Thoracic aorta (tissue), 2 donors: Measurements from ENCODE around the gene TECRL. TPM values are rescaled to one million over a fixed set of nuclear protein-coding genes. Genes with fewer than 3 reads are reported as not detected.

Experiments used
- ATAC-seq: fragments of 150-250 bp; one replicate; pipeline ENCODE4 v1.8.0; 2017; ENCODE audit warnings: low read depth; ENCODE audit not compliant: insufficient number of reproducible peaks, low FRiP score
- DNase-seq: peaks from one replicate; pipeline ENCODE4 v3.0.0-alpha.2; 2020; ENCODE audit warnings: low spot score
- H3K27ac ChIP-seq, 2 donors: fragments of 200-600 bp; sonication (generic); 1 replicate in 1 of 2; 2 replicates in 1 of 2; pipeline ENCODE4 v1.5.1; 2016; ENCODE audit warnings: mild to moderate bottlenecking in 2 of 2, moderate library complexity in 2 of 2
- H3K27me3 ChIP-seq: fragments of 200-600 bp; sonication (generic); replicated peaks from 2 replicates; pipeline ENCODE4 v1.6.0; 2016; ENCODE audit warnings: mild to moderate bottlenecking; ENCODE audit not compliant: insufficient read depth
- H3K36me3 ChIP-seq: fragments of 200-600 bp; sonication (generic); one replicate; pipeline ENCODE4 v1.5.1; 2016
- H3K4me1 ChIP-seq, 2 donors: fragments of 200-600 bp; sonication (generic); 1 replicate in 1 of 2; 2 replicates in 1 of 2; pipeline versions ENCODE4 v1.5.1 to v1.6.0; 2016; ENCODE audit warnings: low read depth in 2 of 2, mild to moderate bottlenecking in 1 of 2; ENCODE audit not compliant: control insufficient read depth in 1 of 2
- H3K4me3 ChIP-seq: fragments of 200-600 bp; sonication (generic); 2 replicates; pipeline ENCODE4 v1.5.1; 2016; ENCODE audit warnings: mild to moderate bottlenecking
- H3K9me3 ChIP-seq: fragments of 200-600 bp; sonication (generic); 2 replicates; pipeline ENCODE4 v1.5.1; 2016
- CTCF ChIP-seq: fragments of 200-600 bp; sonication (generic); IDR thresholded peaks from one replicate; pipeline ENCODE4 v1.5.1; 2019; ENCODE audit warnings: antibody characterized with exemption
- total RNA-seq, 2 donors: library from RNA; depleted of rRNA; stranded (reverse); fragments of >200 nt; gene quantifications; one replicate each; pipeline versions ENCODE4 v1.1.0 to v1.2.3, GENCODE V29; 2016

TECRL gene
- total RNA-seq, 2 donors from 2014 or later = not detected

DNA sequence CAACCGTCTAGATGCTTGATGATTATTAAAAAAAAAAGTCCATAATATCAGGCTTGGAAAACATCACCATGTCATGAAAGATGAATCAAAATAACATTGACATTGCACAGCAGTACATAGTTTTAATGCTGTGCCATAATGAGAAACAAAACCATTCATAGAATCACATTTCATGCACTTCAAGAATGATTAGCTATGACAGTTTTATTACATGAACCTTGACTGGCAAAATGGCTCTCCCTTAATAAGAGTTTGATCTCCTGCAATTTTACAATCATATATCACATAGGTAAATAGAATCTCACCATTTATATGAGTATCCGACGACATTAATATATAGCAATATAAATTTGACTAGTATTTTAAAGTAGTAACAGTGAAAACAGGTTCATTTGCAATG is 49.8 kb downstream of the TECRL start:
- H3K27me3 ChIP-seq = no peaks in the 10 kb centered on the region
- H3K27ac ChIP-seq = no peak overlapping the region
- no peak for TF ChIP-seq CTCF
- H3K4me3 ChIP-seq = no peak overlapping the region
- no peaks in the 10 kb centered on the region for H3K9me3 ChIP-seq
- ATAC-seq = no peak
- DNase-seq = no peak
- no peaks in the 10 kb centered on the region for H3K36me3 ChIP-seq
- H3K4me1 ChIP-seq = no peaks in the 10 kb centered on the region

- no peaks in the 10 kb centered on the region for H3K27me3 ChIP-seq
- no peak for ATAC-seq
- H3K4me1 ChIP-seq = no peaks in the 10 kb centered on the region
- no peak for TF ChIP-seq CTCF
- H3K4me3 ChIP-seq = no peak overlapping the region
- no peaks in the 10 kb centered on the region for H3K9me3 ChIP-seq
- no peak overlapping the region for H3K27ac ChIP-seq
- no peaks in the 10 kb centered on the region for H3K36me3 ChIP-seq
- no peak for DNase-seq
These were observed 55.3 kb downstream of the TECRL start for GRCh38 chr4:64353904-64354303.

GRCh38 chr4:64341711-64342110 is 67.5 kb downstream of the TECRL start:
- Histone ChIP-seq H3K4me3 (no peak overlapping the region), H3K36me3 (no peaks in the 10 kb centered on the region), H3K4me1 (no peaks in the 10 kb centered on the region), H3K9me3 (no peaks in the 10 kb centered on the region), H3K27me3 (no peaks in the 10 kb centered on the region), H3K27ac (no peak overlapping the region)
- no peak for ATAC-seq
- no peak for TF ChIP-seq CTCF
- no peak for DNase-seq

- H3K9me3 ChIP-seq = no peaks in the 10 kb centered on the region
- ATAC-seq (no peak), DNase-seq (no peak)
- no peaks in the 10 kb centered on the region for H3K27me3 ChIP-seq
- H3K4me3 ChIP-seq = no peak overlapping the region
- no peaks in the 10 kb centered on the region for H3K36me3 ChIP-seq
- no peak for TF ChIP-seq CTCF
- H3K4me1 ChIP-seq = no peaks in the 10 kb centered on the region
- no peak overlapping the region for H3K27ac ChIP-seq
These were observed 68.8 kb downstream of the TECRL start for GRCh38 chr4:64340218-64341110.

DNA sequence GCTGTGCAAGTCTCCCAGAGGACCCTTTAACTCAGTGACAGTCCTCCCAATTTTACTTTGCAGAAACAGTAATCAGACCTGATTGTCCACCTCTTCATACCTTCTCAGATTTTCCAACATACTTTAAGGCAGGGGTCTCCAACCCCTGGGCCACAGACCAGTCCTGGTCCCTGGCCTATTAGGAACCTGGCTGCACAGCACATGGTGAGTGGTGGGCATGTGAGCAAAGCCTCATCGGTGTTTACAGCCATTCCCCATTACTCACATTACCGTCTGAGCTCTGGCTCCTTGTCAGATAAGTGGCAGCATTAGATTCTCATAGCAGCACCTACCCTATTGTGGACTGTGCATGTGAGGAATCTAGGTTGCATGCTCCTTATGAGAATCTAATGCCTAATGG is 74.3 kb downstream of the TECRL start:
- H3K4me3 ChIP-seq = no peak overlapping the region

More for the DNA sequence above, 74.3 kb downstream of the TECRL start:
- Histone ChIP-seq H3K27ac (no peak overlapping the region), H3K4me1 (no peaks in the 10 kb centered on the region), H3K27me3 (no peaks in the 10 kb centered on the region), H3K36me3 (no peaks in the 10 kb centered on the region), H3K9me3 (no peaks in the 10 kb centered on the region)
- ATAC-seq (no peak), DNase-seq (no peak)
- TF ChIP-seq CTCF = no peak
